CD8-positive, alpha-beta memory T cell (primary cell): ENCODE measurements around the gene AIFM2. TPM values are rescaled to one million over a fixed set of nuclear protein-coding genes. Genes with fewer than 3 reads are reported as not detected.

ENCODE experiments used
- CTCF ChIA-PET: fragments of 350-600 bp; sonication (Branson Sonifier 250); formaldehyde crosslinking; loops from one replicate; lab custom pipeline; 2021; ENCODE audit warnings: antibody characterized with exemption; lab: Charles Lee
- POLR2A ChIA-PET: fragments of 350-600 bp; sonication (Branson Sonifier 250); formaldehyde crosslinking; loops from one replicate; lab custom pipeline; 2021; ENCODE audit warnings: antibody characterized with exemption; lab: Charles Lee
- DNase-seq, 5 donors: peaks; one replicate each; pipeline versions ENCODE4 v3.0.0 to v3.0.0-alpha.2; 2020 to 2022; ENCODE audit warnings: mixed read lengths in 1 of 5
- H3K27ac ChIP-seq: one replicate; pipeline ENCODE4 v1.7.0; 2013; ENCODE audit warnings: low read depth, mild to moderate bottlenecking, low read length, moderate library complexity
- H3K27me3 ChIP-seq: 2 replicates; pipeline ENCODE4 v1.7.0; 2013; ENCODE audit warnings: low read length, mild to moderate bottlenecking; ENCODE audit not compliant: insufficient read depth, poor library complexity, severe bottlenecking
- H3K36me3 ChIP-seq: 2 replicates; pipeline ENCODE4 v1.7.0; 2013; ENCODE audit warnings: mild to moderate bottlenecking, low read length, moderate library complexity; ENCODE audit not compliant: insufficient read depth
- H3K4me1 ChIP-seq: 2 replicates; pipeline ENCODE4 v1.7.0; 2013; ENCODE audit warnings: mild to moderate bottlenecking, low read length, moderate library complexity; ENCODE audit not compliant: insufficient read depth
- H3K4me3 ChIP-seq: 2 replicates; pipeline ENCODE4 v1.7.0; 2013; ENCODE audit warnings: mild to moderate bottlenecking, low read length
- H3K9me3 ChIP-seq: 2 replicates; pipeline ENCODE4 v1.7.0; 2013; ENCODE audit warnings: mild to moderate bottlenecking, low read length
- H3K27ac Mint-ChIP-seq, 8 donors: one replicate each; pipeline ENCODE4 v1.8.0; 2020 to 2021; ENCODE audit warnings: mixed read lengths in 8 of 8, mild to moderate bottlenecking in 6 of 8, inconsistent platforms in 3 of 8, moderate library complexity in 3 of 8
- H3K27me3 Mint-ChIP-seq, 2 donors: one replicate each; pipeline ENCODE4 v1.8.0; 2020 to 2021; ENCODE audit warnings: mixed read lengths in 2 of 2, mild to moderate bottlenecking in 1 of 2, moderate library complexity in 1 of 2
- H3K36me3 Mint-ChIP-seq, 3 donors: one replicate each; pipeline ENCODE4 v1.8.0; 2020 to 2021; ENCODE audit warnings: mixed read lengths in 3 of 3, inconsistent platforms in 1 of 3, mild to moderate bottlenecking in 1 of 3
- H3K4me1 Mint-ChIP-seq, 3 donors: one replicate each; pipeline ENCODE4 v1.8.0; 2020 to 2021; ENCODE audit warnings: mixed read lengths in 3 of 3, inconsistent platforms in 1 of 3, mild to moderate bottlenecking in 1 of 3
- H3K4me3 Mint-ChIP-seq, 7 donors: one replicate each; pipeline ENCODE4 v1.8.0; 2020 to 2021; ENCODE audit warnings: mixed read lengths in 7 of 7, mild to moderate bottlenecking in 6 of 7, moderate library complexity in 4 of 7, inconsistent platforms in 2 of 7
- H3K9me3 Mint-ChIP-seq, 5 donors: one replicate each; pipeline ENCODE4 v1.8.0; 2020 to 2022; ENCODE audit warnings: mixed read lengths in 5 of 5, mild to moderate bottlenecking in 3 of 5, moderate library complexity in 2 of 5, inconsistent platforms in 1 of 5
- polyA plus RNA-seq: library from polyadenylated mRNA; unstranded; fragments of 300-500 nt; fragmentation: Illumina TruSeq; gene quantifications from one replicate; pipeline ENCODE4 v1.2.3, GENCODE V29; 2021
- total RNA-seq, 2 experiments: library from RNA; stranded (reverse); gene quantifications; one replicate each; pipeline ENCODE4 v1.2.3, GENCODE V29; 2021

The AIFM2 gene
- total and polyA plus RNA-seq, 3 experiments from 2014 or later: 3.5 to 17.9 (median 17.6) TPM

DNA sequence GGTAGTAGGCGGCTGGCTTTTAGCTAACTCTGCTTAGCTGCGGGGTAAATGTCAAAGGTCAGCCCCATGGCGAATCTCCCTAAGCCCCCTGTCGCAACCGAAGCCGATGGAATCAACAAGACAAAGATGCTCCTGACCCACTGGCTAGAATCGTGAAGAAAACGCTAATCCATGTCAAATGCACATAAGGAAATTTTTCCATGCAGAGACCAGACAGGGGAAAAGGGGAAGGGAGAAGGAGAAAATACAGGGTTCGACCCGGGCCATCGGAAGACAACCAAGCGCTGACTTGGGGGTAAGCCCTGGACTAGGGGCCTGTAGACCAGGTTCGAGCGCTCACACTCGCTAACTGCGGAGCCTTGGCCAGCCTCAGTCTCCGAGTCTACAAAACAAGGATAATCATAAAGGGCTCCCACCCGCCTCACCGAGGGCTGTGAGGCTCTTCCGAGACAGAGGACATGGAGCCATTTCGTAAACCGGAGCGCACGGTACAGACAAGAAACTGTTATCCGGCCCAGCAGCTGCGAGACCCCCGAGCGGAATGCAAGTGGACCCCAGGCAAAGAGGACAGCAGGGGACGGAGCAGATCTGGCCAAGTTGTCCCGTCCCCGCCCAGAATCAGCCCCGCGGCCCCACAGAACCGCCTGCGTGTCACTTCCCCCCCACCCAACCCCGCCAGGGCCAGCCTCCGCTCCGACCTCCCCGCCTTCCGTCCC, 37.2 kb upstream of the AIFM2 start:
- Histone ChIP-seq H3K27ac (peak overlapping the region; percentile 80), H3K4me1 (peaks cover 62% of the 10 kb centered on the region), H3K36me3 (peaks cover 13% of the 10 kb centered on the region), H3K4me3 (peak overlapping the region; percentile 78), H3K9me3 (no peaks in the 10 kb centered on the region), H3K27me3 (no peaks in the 10 kb centered on the region)
- Mint-ChIP-seq H3K27ac (peak overlapping the region; percentile 94 to 98 (median 96)), H3K4me1 (peaks cover 59 to 73% (median 72%) of the 10 kb centered on the region in 3 donors), H3K27me3 (no peaks in the 10 kb centered on the region), H3K36me3 (peaks cover 8 to 41% (median 9%) of the 10 kb centered on the region in 3 donors), H3K4me3 (peak overlapping the region; percentile 83 to 97 (median 93)), H3K9me3 (no peaks in the 10 kb centered on the region)
- POLR2A ChIA-PET: interaction anchor here (0.6 to 5.2 kb wide), 7 partner anchors 11 to 76 kb away, joined by 3 to 59 read pairs (median 5); partner anchors contain the start of gene TYSND1
- DNase-seq: peak in 1 of 5 donors; percentile 12
- CTCF ChIA-PET: interaction anchor here (1.0 to 6.2 kb wide), 4 partner anchors 19 to 62 kb away, joined by 3 to 58 read pairs (median 3); partner anchors contain the start of gene TYSND1

DNA sequence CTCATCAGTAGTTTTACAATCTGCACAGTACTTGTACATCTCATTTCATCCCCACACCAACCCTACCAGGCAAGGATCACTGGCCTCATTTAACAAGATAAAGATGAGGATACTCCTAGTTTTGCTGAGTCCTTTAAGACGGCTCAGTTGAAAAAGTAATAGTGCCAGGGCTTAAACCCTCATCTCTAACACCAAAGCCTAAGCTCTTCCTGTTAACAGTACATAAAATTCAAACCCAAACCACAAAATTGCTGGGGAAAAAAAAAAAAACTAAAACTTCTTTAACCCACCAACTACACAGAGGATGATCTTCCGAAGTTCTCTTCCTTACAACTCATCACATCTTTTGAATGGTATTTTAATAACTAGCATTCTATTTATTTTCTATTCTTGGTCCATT, 36.4 kb upstream of the AIFM2 start:
- peak overlapping the region; percentile 10 to 98 (median 95) for H3K27ac Mint-ChIP-seq
- Histone ChIP-seq H3K27me3 (no peaks in the 10 kb centered on the region), H3K9me3 (no peaks in the 10 kb centered on the region), H3K36me3 (peaks cover 13% of the 10 kb centered on the region), H3K4me3 (peak overlapping the region; percentile 78), H3K4me1 (peaks cover 62% of the 10 kb centered on the region), H3K27ac (peak overlapping the region; percentile 80)
- peaks cover 8 to 46% (median 9%) of the 10 kb centered on the region in 3 donors for H3K36me3 Mint-ChIP-seq
- H3K4me3 Mint-ChIP-seq: peak overlapping the region; percentile 83 to 97 (median 93)
- CTCF ChIA-PET: interaction anchor here (1.0 to 6.2 kb wide), 2 partner anchors 19 to 23 kb away, joined by 3 to 58 read pairs; partner anchors contain the start of gene TYSND1
- no peaks in the 10 kb centered on the region for H3K27me3 Mint-ChIP-seq
- peaks cover 57 to 73% (median 72%) of the 10 kb centered on the region in 3 donors for H3K4me1 Mint-ChIP-seq
- POLR2A ChIA-PET: interaction anchor here (0.6 to 5.2 kb wide), 7 partner anchors 23 to 236 kb away, joined by 3 to 59 read pairs (median 4); partner anchors contain the start of genes EIF4EBP2 and TYSND1
- no peaks in the 10 kb centered on the region for H3K9me3 Mint-ChIP-seq
- DNase-seq: peak in 2 of 5 donors; percentile 64 to 71

DNA sequence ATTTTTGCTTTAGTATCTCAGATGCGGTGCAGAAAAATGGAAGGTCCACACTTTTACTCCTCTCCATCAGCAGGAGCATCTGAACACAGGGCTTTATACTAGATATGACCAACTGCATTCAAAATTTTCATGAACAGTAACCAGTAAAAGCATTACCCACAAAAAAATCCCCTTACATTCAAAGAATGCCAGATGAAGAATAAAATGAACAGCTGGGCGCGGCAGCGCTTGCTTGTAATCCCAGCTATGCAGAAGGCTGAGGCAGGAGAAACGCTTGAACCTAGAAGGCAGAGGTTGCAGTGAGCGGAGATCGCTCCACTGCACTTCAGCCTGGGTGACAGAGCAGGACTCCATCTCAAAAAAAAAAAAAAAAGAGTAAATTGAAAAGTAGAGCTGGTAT, 34.6 kb upstream of the AIFM2 start:
- DNase-seq: no peak
- peaks cover 13% of the 10 kb centered on the region for H3K36me3 ChIP-seq
- CTCF ChIA-PET: interaction anchor here (0.9 to 6.2 kb wide), 3 partner anchors 17 to 51 kb away, joined by 3 to 58 read pairs (median 8); partner anchors contain the start of gene TYSND1
- Mint-ChIP-seq H3K36me3 (peaks cover 8 to 51% (median 9%) of the 10 kb centered on the region in 3 donors), H3K4me3 (peak overlapping the region; percentile 2 to 67 (median 61)), H3K27ac (peak overlapping the region in 6 of 8 donors; percentile 25 to 94 (median 69)), H3K4me1 (peaks cover 68 to 80% (median 79%) of the 10 kb centered on the region in 3 donors), H3K9me3 (no peaks in the 10 kb centered on the region), H3K27me3 (no peaks in the 10 kb centered on the region)
- no peak overlapping the region for H3K4me3 ChIP-seq
- POLR2A ChIA-PET: interaction anchor here (0.6 to 5.2 kb wide), 3 partner anchors 21 to 237 kb away, joined by 3 to 59 read pairs (median 4); partner anchors contain the start of gene TYSND1
- H3K9me3 ChIP-seq: no peaks in the 10 kb centered on the region
- H3K27me3 ChIP-seq: no peaks in the 10 kb centered on the region
- peaks cover 74% of the 10 kb centered on the region for H3K4me1 ChIP-seq
- no peak overlapping the region for H3K27ac ChIP-seq

DNA sequence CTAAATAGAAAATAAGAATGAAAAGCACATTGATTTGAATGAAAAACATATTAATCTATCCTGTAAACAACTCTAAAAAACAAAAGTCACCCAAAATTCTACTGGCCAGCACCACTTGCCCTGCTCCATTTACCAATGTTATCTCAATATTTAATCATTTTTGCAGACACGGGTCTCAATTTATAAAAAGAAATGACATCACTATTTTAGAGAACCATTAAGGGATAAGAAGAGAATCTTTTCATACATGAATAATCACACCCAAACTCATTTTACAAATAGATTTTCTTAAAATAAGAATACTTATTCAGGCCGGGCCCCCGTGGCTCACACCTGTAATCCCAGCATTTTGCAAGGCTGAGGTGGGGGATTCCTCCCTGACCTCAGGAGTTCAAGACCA, 33.8 kb upstream of the AIFM2 start:
- peak overlapping the region in 4 of 7 donors; percentile 19 to 56 (median 43) for H3K4me3 Mint-ChIP-seq
- Histone ChIP-seq H3K36me3 (peaks cover 20% of the 10 kb centered on the region), H3K27ac (no peak overlapping the region), H3K4me1 (peaks cover 81% of the 10 kb centered on the region), H3K4me3 (no peak overlapping the region), H3K9me3 (no peaks in the 10 kb centered on the region), H3K27me3 (no peaks in the 10 kb centered on the region)
- H3K27me3 Mint-ChIP-seq: no peaks in the 10 kb centered on the region
- no peaks in the 10 kb centered on the region for H3K9me3 Mint-ChIP-seq
- DNase-seq: no peak
- H3K27ac Mint-ChIP-seq: peak overlapping the region in 5 of 8 donors; percentile 13 to 84 (median 51)
- CTCF ChIA-PET: interaction anchor here (2.4 to 6.2 kb wide), 2 partner anchors 20 to 50 kb away, joined by 8 to 58 read pairs; partner anchors contain the start of gene TYSND1
- POLR2A ChIA-PET: interaction anchor here (0.7 to 5.2 kb wide), 2 partner anchors 20 to 27 kb away, joined by 3 to 59 read pairs; partner anchors contain the start of gene TYSND1
- H3K4me1 Mint-ChIP-seq: peaks cover 74 to 85% (median 85%) of the 10 kb centered on the region in 3 donors
- H3K36me3 Mint-ChIP-seq: peaks cover 8 to 59% (median 9%) of the 10 kb centered on the region in 3 donors

DNA sequence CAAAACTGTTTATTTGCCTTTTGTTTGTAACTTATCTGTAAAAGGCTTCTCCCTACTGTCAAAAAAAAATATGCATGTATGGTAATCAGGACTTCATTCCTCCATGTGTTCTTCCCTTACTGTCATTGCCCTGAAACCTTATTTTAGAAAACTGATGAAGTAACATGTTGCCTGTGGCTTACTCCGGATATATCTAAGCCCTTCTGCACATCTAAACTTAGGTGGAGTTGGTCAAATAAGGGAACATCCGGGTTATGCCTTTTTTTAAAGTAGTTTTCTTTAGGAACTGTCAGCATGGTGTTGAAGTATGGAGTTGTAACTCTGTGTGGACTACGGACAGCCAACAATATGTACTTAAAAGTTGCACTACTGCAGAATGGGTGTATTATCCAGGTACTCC, 31.5 kb upstream of the AIFM2 start:
- Histone ChIP-seq H3K4me1 (peaks cover 80% of the 10 kb centered on the region), H3K36me3 (peaks cover 27% of the 10 kb centered on the region), H3K27me3 (no peaks in the 10 kb centered on the region), H3K9me3 (no peaks in the 10 kb centered on the region), H3K27ac (no peak overlapping the region), H3K4me3 (no peak overlapping the region)
- Mint-ChIP-seq H3K36me3 (peaks cover 9 to 64% (median 14%) of the 10 kb centered on the region in 3 donors), H3K9me3 (no peaks in the 10 kb centered on the region), H3K27ac (peak overlapping the region in 7 of 8 donors; percentile 30 to 63 (median 52)), H3K27me3 (no peaks in the 10 kb centered on the region), H3K4me1 (peaks cover 80 to 96% (median 95%) of the 10 kb centered on the region in 3 donors), H3K4me3 (peak overlapping the region; percentile 44 to 79 (median 69))
- POLR2A ChIA-PET: no interaction called here
- CTCF ChIA-PET: no interaction called here
- DNase-seq: no peak

DNA sequence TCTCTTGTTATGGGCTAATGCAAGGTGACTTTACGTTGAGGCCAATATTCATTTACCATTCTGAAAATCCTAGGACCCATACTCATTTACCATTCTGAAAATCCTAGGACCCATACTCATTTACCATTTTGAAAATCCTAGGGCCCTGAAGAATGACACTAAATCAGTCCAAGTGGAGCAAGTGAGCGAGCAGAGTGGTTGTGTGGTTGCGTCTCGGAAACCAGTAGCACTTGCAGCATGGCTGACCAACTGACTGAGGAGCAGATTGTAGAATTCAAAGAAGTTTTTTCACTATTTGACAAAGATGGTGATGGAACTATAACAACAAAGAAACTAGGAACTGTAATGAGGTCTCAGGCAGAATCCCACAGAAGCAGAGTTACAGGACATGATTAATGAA, 30.8 kb upstream of the AIFM2 start:
- Mint-ChIP-seq H3K27me3 (no peaks in the 10 kb centered on the region), H3K4me3 (peak overlapping the region; percentile 44 to 79 (median 69)), H3K4me1 (peaks cover 73 to 92% (median 89%) of the 10 kb centered on the region in 3 donors), H3K9me3 (no peaks in the 10 kb centered on the region), H3K36me3 (peaks cover 7 to 66% (median 12%) of the 10 kb centered on the region in 3 donors), H3K27ac (peak overlapping the region; percentile 30 to 90 (median 76))
- Histone ChIP-seq H3K27ac (no peak overlapping the region), H3K4me1 (peaks cover 75% of the 10 kb centered on the region), H3K9me3 (no peaks in the 10 kb centered on the region), H3K4me3 (peak overlapping the region; percentile 14), H3K36me3 (peaks cover 28% of the 10 kb centered on the region), H3K27me3 (no peaks in the 10 kb centered on the region)
- POLR2A ChIA-PET: interaction anchor here (1.0 to 1.1 kb wide), 2 partner anchors 12 to 17 kb away, joined by 4 to 18 read pairs; partner anchors contain the start of gene TYSND1
- DNase-seq: no peak
- CTCF ChIA-PET: interaction anchor here (3.3 kb wide), 1 partner anchor 18 kb away, joined by 21 read pairs; the partner anchor contains the start of gene TYSND1

DNA sequence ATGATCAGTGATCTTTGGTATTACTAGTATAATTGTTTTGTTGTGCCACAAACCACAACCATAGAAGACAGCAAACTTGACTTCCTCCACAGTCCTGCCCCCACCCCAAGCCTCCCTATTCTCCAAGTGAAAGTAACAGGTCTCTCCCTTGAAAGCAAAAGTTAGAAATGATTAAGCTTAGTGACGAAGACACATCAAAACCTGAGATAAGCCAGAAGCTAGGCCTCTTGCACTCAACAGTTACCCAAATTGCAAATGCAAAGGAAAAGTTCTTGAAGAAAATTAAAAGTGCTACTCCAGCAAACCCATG, 30.2 kb upstream of the AIFM2 start:
- Mint-ChIP-seq H3K4me1 (peaks cover 68 to 91% (median 85%) of the 10 kb centered on the region in 3 donors), H3K4me3 (peak overlapping the region; percentile 57 to 79 (median 62)), H3K36me3 (peaks cover 7 to 67% (median 12%) of the 10 kb centered on the region in 3 donors), H3K9me3 (no peaks in the 10 kb centered on the region), H3K27ac (peak overlapping the region; percentile 27 to 90 (median 79)), H3K27me3 (no peaks in the 10 kb centered on the region)
- Histone ChIP-seq H3K4me1 (peaks cover 69% of the 10 kb centered on the region), H3K27me3 (no peaks in the 10 kb centered on the region), H3K36me3 (peaks cover 34% of the 10 kb centered on the region), H3K4me3 (no peak overlapping the region), H3K27ac (no peak overlapping the region), H3K9me3 (no peaks in the 10 kb centered on the region)
- ChIA-PET CTCF (interaction anchor here (3.3 kb wide), 1 partner anchor 17 kb away, joined by 21 read pairs; the partner anchor contains the start of gene TYSND1), POLR2A (interaction anchor here (1.0 to 1.1 kb wide), 2 partner anchors 12 to 16 kb away, joined by 4 to 18 read pairs; partner anchors contain the start of gene TYSND1)
- DNase-seq: peak; percentile 30 to 77 (median 47)
